Loucy (cell line): ENCODE results near the gene CPNE9.

Experiments
- H2AFZ ChIP-seq: fragments of 200-600 bp; sonication (generic); 2 replicates; pipeline ENCODE4 v1.6.0; 2016; ENCODE audit warnings: antibody characterized with exemption, mild to moderate bottlenecking, low read length, moderate library complexity
- H3F3A ChIP-seq: fragments of 200-600 bp; 2 replicates; pipeline ENCODE4 v1.6.0; 2016; ENCODE audit warnings: antibody characterized with exemption, low read depth, mild to moderate bottlenecking
- H3K27me3 ChIP-seq: fragments of 200-600 bp; sonication (generic); 2 replicates; pipeline ENCODE4 v1.6.1; 2014; ENCODE audit warnings: low read length, mild to moderate bottlenecking; ENCODE audit not compliant: insufficient read depth, poor library complexity, severe bottlenecking
- H3K36me3 ChIP-seq: fragments of 200-600 bp; sonication (generic); 2 replicates; pipeline ENCODE4 v1.6.1; 2016; ENCODE audit warnings: low read length; ENCODE audit not compliant: insufficient read depth
- H3K4me1 ChIP-seq: fragments of 200-600 bp; sonication (generic); 2 replicates; pipeline ENCODE4 v1.5.1; 2014; ENCODE audit warnings: low read length, mild to moderate bottlenecking; ENCODE audit not compliant: insufficient read depth, poor library complexity, severe bottlenecking
- H3K4me2 ChIP-seq: fragments of 200-600 bp; sonication (generic); 2 replicates; pipeline ENCODE4 v1.6.0; 2014; ENCODE audit warnings: antibody characterized with exemption, low read length, low read depth, mild to moderate bottlenecking; ENCODE audit not compliant: poor library complexity, severe bottlenecking
- H3K4me3 ChIP-seq: fragments of 200-600 bp; sonication (generic); 2 replicates; pipeline ENCODE4 v1.5.1; 2014; ENCODE audit warnings: low read length, mild to moderate bottlenecking, mixed read lengths; ENCODE audit not compliant: poor library complexity, severe bottlenecking
- H3K79me2 ChIP-seq: fragments of 200-600 bp; sonication (generic); 2 replicates; pipeline ENCODE4 v1.6.1; 2014; ENCODE audit warnings: low read length; ENCODE audit not compliant: insufficient read depth
- H3K9ac ChIP-seq: fragments of 200-600 bp; sonication (generic); 2 replicates; pipeline ENCODE4 v1.6.0; 2014; ENCODE audit warnings: mild to moderate bottlenecking, low read depth, low read length, moderate library complexity; ENCODE audit not compliant: poor library complexity, severe bottlenecking
- H3K9me2 ChIP-seq: fragments of 200-600 bp; sonication (generic); replicated peaks from 2 replicates; pipeline ENCODE4 v1.6.1; 2016; ENCODE audit warnings: low read depth, low read length, mixed read lengths
- H3K9me3 ChIP-seq: fragments of 200-600 bp; sonication (generic); 2 replicates; pipeline ENCODE4 v1.6.1; 2014; ENCODE audit warnings: mild to moderate bottlenecking, antibody characterized with exemption, low read length, low read depth; ENCODE audit not compliant: insufficient read depth
- H4K20me1 ChIP-seq: fragments of 200-600 bp; sonication (generic); 2 replicates; pipeline ENCODE4 v1.6.0; 2014; ENCODE audit warnings: antibody characterized with exemption, low read length, mild to moderate bottlenecking; ENCODE audit not compliant: insufficient read depth, poor library complexity, severe bottlenecking
- EZH2phosphoT487 ChIP-seq: fragments of 200-600 bp; IDR thresholded peaks from 2 replicates; pipeline ENCODE4 v1.6.1; 2018; ENCODE audit warnings: antibody characterized with exemption, mild to moderate bottlenecking, moderate library complexity, borderline replicate concordance
- TF ChIP-seq, protein P1 (sequence below): fragments of 200-600 bp; sonication (generic); conservative IDR thresholded peaks from 2 replicates; pipeline ENCODE4 v1.5.1; 2014; ENCODE audit warnings: mild to moderate bottlenecking, antibody characterized with exemption, low read length

The CPNE9 gene, protein sequence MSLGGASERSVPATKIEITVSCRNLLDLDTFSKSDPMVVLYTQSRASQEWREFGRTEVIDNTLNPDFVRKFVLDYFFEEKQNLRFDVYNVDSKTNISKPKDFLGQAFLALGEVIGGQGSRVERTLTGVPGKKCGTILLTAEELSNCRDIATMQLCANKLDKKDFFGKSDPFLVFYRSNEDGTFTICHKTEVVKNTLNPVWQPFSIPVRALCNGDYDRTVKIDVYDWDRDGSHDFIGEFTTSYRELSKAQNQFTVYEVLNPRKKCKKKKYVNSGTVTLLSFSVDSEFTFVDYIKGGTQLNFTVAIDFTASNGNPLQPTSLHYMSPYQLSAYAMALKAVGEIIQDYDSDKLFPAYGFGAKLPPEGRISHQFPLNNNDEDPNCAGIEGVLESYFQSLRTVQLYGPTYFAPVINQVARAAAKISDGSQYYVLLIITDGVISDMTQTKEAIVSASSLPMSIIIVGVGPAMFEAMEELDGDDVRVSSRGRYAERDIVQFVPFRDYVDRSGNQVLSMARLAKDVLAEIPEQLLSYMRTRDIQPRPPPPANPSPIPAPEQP

DNA sequence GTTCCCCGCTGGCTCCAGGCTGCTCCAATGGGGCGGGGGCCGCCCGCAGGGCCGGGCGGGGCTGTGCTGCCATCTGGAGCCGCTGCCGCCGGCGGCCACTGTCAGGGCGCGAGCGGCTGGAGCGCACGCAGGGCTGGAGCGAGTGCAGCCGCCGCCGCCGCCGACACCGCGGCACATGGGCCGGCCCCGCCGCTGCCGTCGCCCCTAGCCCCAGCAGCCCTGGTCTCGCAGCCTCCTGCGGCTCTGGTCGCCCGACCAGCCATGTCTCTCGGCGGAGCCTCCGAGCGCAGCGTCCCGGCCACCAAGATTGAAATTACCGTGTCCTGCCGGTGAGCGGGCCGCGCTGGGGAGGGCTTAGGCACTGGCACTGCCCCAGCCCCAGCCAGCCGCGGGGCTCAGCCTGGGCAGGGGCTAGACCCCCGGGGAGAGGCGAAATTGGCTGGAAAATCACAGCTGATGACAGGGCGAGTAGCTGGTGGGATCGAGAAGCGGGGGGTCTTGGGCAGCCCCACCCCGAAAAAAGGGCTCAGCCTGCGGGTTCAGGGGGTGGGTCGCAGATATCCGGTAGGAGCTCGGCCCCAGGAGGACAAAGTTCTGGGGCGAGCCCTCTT, at the start of gene CPNE9:
Gene CPNE9 (plus strand): TSS at position 98 of the 611 bp plus-strand sequence. CDS start 164 bp downstream, at position 262.
- Histone ChIP-seq H3K9me3 (no peaks in the 10 kb centered on the region), H3K4me1 (no peaks in the 10 kb centered on the region), H3K9me2 (no peaks in the 10 kb centered on the region), H3K4me2 (no peak within 1 kb of the TSS), H3F3A (no peaks in the 10 kb centered on the region), H3K27me3 (no peaks in the 10 kb centered on the region), H3K4me3 (no peak within 1 kb of the TSS), H2AFZ (no peak within 1 kb of the TSS), H3K36me3 (peaks cover 13% of the 10 kb centered on the region; the same call in 1 of the 2 replicates), H4K20me1 (no peaks in the 10 kb centered on the region), H3K79me2 (no peaks in the 10 kb centered on the region), H3K9ac (no peak within 1 kb of the TSS)
- TF ChIP-seq, protein P1, sequence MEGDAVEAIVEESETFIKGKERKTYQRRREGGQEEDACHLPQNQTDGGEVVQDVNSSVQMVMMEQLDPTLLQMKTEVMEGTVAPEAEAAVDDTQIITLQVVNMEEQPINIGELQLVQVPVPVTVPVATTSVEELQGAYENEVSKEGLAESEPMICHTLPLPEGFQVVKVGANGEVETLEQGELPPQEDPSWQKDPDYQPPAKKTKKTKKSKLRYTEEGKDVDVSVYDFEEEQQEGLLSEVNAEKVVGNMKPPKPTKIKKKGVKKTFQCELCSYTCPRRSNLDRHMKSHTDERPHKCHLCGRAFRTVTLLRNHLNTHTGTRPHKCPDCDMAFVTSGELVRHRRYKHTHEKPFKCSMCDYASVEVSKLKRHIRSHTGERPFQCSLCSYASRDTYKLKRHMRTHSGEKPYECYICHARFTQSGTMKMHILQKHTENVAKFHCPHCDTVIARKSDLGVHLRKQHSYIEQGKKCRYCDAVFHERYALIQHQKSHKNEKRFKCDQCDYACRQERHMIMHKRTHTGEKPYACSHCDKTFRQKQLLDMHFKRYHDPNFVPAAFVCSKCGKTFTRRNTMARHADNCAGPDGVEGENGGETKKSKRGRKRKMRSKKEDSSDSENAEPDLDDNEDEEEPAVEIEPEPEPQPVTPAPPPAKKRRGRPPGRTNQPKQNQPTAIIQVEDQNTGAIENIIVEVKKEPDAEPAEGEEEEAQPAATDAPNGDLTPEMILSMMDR, result no peak
- no peak for TF ChIP-seq EZH2phosphoT487

DNA sequence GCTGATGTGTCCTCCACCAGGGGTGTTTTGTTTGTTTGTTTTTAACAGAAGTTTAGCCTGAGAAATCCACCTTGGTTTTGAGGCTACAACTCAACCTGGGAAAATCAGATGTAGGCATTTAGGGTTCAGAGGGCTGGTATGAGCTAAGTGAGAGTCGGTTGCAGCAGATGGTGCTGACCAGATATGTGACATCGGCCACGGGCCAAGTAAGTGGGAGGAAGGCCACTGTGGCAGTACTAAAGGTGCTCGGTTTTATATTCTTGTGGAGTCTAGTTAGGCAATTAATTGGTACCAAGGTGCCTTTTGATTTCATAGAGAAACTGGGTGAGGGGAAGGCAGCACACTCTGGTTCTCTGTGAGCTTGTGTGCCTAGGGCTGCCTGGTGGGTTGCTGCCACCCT, 43.8 kb upstream of the CPNE9 start:
- Histone ChIP-seq H3K9me3 (no peaks in the 10 kb centered on the region), H3K79me2 (0 out of 2 replicates have a peak, but pooled peaks cover 10% of the 10 kb centered on the region), H3K36me3 (peaks cover 32% of the 10 kb centered on the region; the same call in 1 of the 2 replicates), H3K4me2 (no peak overlapping the region), H3F3A (no peaks in the 10 kb centered on the region), H3K4me3 (no peak overlapping the region), H3K9ac (no peak overlapping the region), H4K20me1 (no peaks in the 10 kb centered on the region), H2AFZ (no peak overlapping the region), H3K9me2 (no peaks in the 10 kb centered on the region), H3K27me3 (no peaks in the 10 kb centered on the region), H3K4me1 (peaks cover 8% of the 10 kb centered on the region)
- TF ChIP-seq, protein P1, result no peak
- TF ChIP-seq EZH2phosphoT487, result no peak

DNA sequence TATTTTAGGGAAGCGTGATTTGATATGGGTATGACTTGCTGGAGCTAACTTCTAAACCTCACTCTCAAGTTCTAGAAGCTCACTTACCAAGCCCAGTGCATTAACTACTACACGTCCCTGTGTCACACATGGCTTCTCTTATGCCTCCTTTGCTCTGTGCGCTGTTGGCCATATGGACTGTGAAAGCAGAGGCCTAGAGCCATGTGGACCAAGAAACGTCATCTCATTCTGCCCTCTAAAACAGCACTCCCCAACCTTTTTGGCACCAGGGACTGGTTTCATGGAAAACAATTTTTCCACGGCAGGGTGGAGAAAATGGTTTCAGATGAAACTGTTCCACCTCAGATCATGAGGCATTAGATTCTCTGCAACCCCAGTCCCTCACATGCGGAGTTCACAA, 42.7 kb upstream of the CPNE9 start:
- H3K4me1 ChIP-seq, result peaks cover 8% of the 10 kb centered on the region
- H3F3A ChIP-seq, result no peaks in the 10 kb centered on the region
- H3K4me3 ChIP-seq, result no peak overlapping the region
- H2AFZ ChIP-seq, result no peak overlapping the region
- H3K9me2 ChIP-seq, result no peaks in the 10 kb centered on the region
- no peaks in the 10 kb centered on the region for H3K9me3 ChIP-seq
- H4K20me1 ChIP-seq, result no peaks in the 10 kb centered on the region
- no peak overlapping the region for H3K4me2 ChIP-seq
- H3K79me2 ChIP-seq, result 0 out of 2 replicates have a peak, but pooled peaks cover 10% of the 10 kb centered on the region
- no peak overlapping the region for H3K9ac ChIP-seq
- TF ChIP-seq, protein P1, result no peak
- TF ChIP-seq EZH2phosphoT487, result no peak
- peaks cover 34% of the 10 kb centered on the region; the same call in 1 of the 2 replicates for H3K36me3 ChIP-seq
- H3K27me3 ChIP-seq, result no peaks in the 10 kb centered on the region
